ENCODE measurements around the gene SPOCK1.

GRCh38 chr5:137296213-137296781 is 202.8 kb downstream of the SPOCK1 start:
- no peak for TF ChIP-seq CTCF (CRISPR knock-in tag; IDR thresholded peaks at IDR 0.05)
- TF ChIP-seq NFE2 (CRISPR knock-in tag; IDR thresholded peaks at IDR 0.05) = no peak
- TF ChIP-seq ZNF3 (CRISPR knock-in tag; IDR thresholded peaks at IDR 0.05) = no peak
- no peak for TF ChIP-seq CEBPB (IDR thresholded peaks at IDR 0.05; ENCODE audit: borderline replicate concordance, low read depth, low read length)
- no peak for TF ChIP-seq KDM2A (CRISPR knock-in tag; IDR thresholded peaks at IDR 0.05; ENCODE audit: borderline replicate concordance, low read depth)
- no peak for TF ChIP-seq ZNF33B (CRISPR knock-in tag; IDR thresholded peaks at IDR 0.05)
- TF ChIP-seq SKI (IDR thresholded peaks at IDR 0.05; ENCODE audit: partially characterized antibody) = no peak
- TF ChIP-seq MEIS1 (CRISPR knock-in tag; IDR thresholded peaks at IDR 0.05; ENCODE audit: borderline replicate concordance) = no peak
- TF ChIP-seq ZNF629 (CRISPR knock-in tag; conservative IDR thresholded peaks at IDR 0.05) = no peak
